Activated T-helper 17 cell treated with anti-CD3 and anti-CD28 coated beads, Interleukin-2, amount 50 U/mL, for 72 hours (primary cell): ENCODE measurements around the gene JADE3. TPM values are rescaled to one million over a fixed set of nuclear protein-coding genes. Genes with fewer than 3 reads are reported as not detected.

ENCODE experiments used
- ATAC-seq: fragments of 150-1000 bp; cut with Tn5 transposase; replicated peaks from 2 replicates; pipeline ENCODE4 v1.10.0; 2021; ENCODE audit warnings: mild to moderate bottlenecking, moderate library complexity
- H3K27ac Mint-ChIP-seq: one replicate; pipeline ENCODE4 v1.8.0; 2022; ENCODE audit warnings: mixed read lengths
- H3K27me3 Mint-ChIP-seq: one replicate; pipeline ENCODE4 v1.8.0; 2022; ENCODE audit warnings: mixed read lengths
- H3K36me3 Mint-ChIP-seq: one replicate; pipeline ENCODE4 v1.8.0; 2022; ENCODE audit warnings: low read depth, mild to moderate bottlenecking, mixed read lengths
- H3K4me1 Mint-ChIP-seq: one replicate; pipeline ENCODE4 v1.8.0; 2022; ENCODE audit warnings: mixed read lengths
- H3K4me3 Mint-ChIP-seq: one replicate; pipeline ENCODE4 v1.8.0; 2022; ENCODE audit warnings: mild to moderate bottlenecking, mixed read lengths
- H3K9me3 Mint-ChIP-seq: one replicate; pipeline ENCODE4 v1.8.0; 2022; ENCODE audit warnings: mixed read lengths
- total RNA-seq, 2 donors: library from RNA; stranded (reverse); gene quantifications; one replicate each; pipeline ENCODE4 v1.2.3, GENCODE V29; 2022

The JADE3 gene
- total RNA-seq, 2 donors from 2014 or later, result 0.54 to 1.3 TPM

- H3K36me3 Mint-ChIP-seq, result no peaks in the 10 kb centered on the region
- H3K4me1 Mint-ChIP-seq, result no peaks in the 10 kb centered on the region
- H3K4me3 Mint-ChIP-seq, result no peak overlapping the region
- H3K27me3 Mint-ChIP-seq, result no peaks in the 10 kb centered on the region
- no peak for ATAC-seq
- no peak overlapping the region for H3K27ac Mint-ChIP-seq
- H3K9me3 Mint-ChIP-seq, result no peaks in the 10 kb centered on the region
These were observed 118.1 kb downstream of the JADE3 start for GRCh38 chrX:47030339-47030738.

- H3K9me3 Mint-ChIP-seq, result peaks cover 9% of the 10 kb centered on the region
- peaks cover 6% of the 10 kb centered on the region for H3K27me3 Mint-ChIP-seq
- no peaks in the 10 kb centered on the region for H3K4me1 Mint-ChIP-seq
- no peak for ATAC-seq
- no peak overlapping the region for H3K27ac Mint-ChIP-seq
- no peaks in the 10 kb centered on the region for H3K36me3 Mint-ChIP-seq
- H3K4me3 Mint-ChIP-seq, result no peak overlapping the region
These were observed 135.8 kb downstream of the JADE3 start for GRCh38 chrX:47047989-47048388.

- ATAC-seq, result no peak
- Mint-ChIP-seq H3K36me3 (no peaks in the 10 kb centered on the region), H3K9me3 (no peaks in the 10 kb centered on the region), H3K4me3 (no peak overlapping the region), H3K4me1 (no peaks in the 10 kb centered on the region), H3K27ac (no peak overlapping the region), H3K27me3 (no peaks in the 10 kb centered on the region)
These were observed 147.1 kb downstream of the JADE3 start for GRCh38 chrX:47059142-47059874.

- H3K27ac Mint-ChIP-seq, result no peak overlapping the region
- no peak overlapping the region for H3K4me3 Mint-ChIP-seq
- no peaks in the 10 kb centered on the region for H3K36me3 Mint-ChIP-seq
- no peaks in the 10 kb centered on the region for H3K9me3 Mint-ChIP-seq
- H3K4me1 Mint-ChIP-seq, result no peaks in the 10 kb centered on the region
- ATAC-seq, result no peak
- no peaks in the 10 kb centered on the region for H3K27me3 Mint-ChIP-seq
These were observed 148.5 kb downstream of the JADE3 start for GRCh38 chrX:47060708-47061107.

- no peaks in the 10 kb centered on the region for H3K4me1 Mint-ChIP-seq
- no peak overlapping the region for H3K27ac Mint-ChIP-seq
- no peak overlapping the region for H3K4me3 Mint-ChIP-seq
- H3K9me3 Mint-ChIP-seq, result no peaks in the 10 kb centered on the region
- no peaks in the 10 kb centered on the region for H3K36me3 Mint-ChIP-seq
- no peaks in the 10 kb centered on the region for H3K27me3 Mint-ChIP-seq
- no peak for ATAC-seq
These were observed 149.2 kb downstream of the JADE3 start for GRCh38 chrX:47061238-47061919.

- no peaks in the 10 kb centered on the region for H3K27me3 Mint-ChIP-seq
- H3K27ac Mint-ChIP-seq, result no peak overlapping the region
- no peak overlapping the region for H3K4me3 Mint-ChIP-seq
- ATAC-seq, result no peak
- no peaks in the 10 kb centered on the region for H3K36me3 Mint-ChIP-seq
- no peaks in the 10 kb centered on the region for H3K4me1 Mint-ChIP-seq
- H3K9me3 Mint-ChIP-seq, result no peaks in the 10 kb centered on the region
These were observed 151.0 kb downstream of the JADE3 start for GRCh38 chrX:47063179-47063578.

- H3K9me3 Mint-ChIP-seq, result no peaks in the 10 kb centered on the region
These were observed 156.0 kb downstream of the JADE3 start for GRCh38 chrX:47068214-47068613.

GRCh38 chrX:47068720-47069119, 156.5 kb downstream of the JADE3 start:
- no peak overlapping the region for H3K4me3 Mint-ChIP-seq
- H3K36me3 Mint-ChIP-seq, result no peaks in the 10 kb centered on the region
- no peak overlapping the region for H3K27ac Mint-ChIP-seq
- H3K4me1 Mint-ChIP-seq, result no peaks in the 10 kb centered on the region
- no peak for ATAC-seq
- H3K27me3 Mint-ChIP-seq, result no peaks in the 10 kb centered on the region
- no peaks in the 10 kb centered on the region for H3K9me3 Mint-ChIP-seq

More at GRCh38 chrX:47068214-47068613, 156.0 kb downstream of the JADE3 start:
- ATAC-seq, result no peak
- H3K27ac Mint-ChIP-seq, result no peak overlapping the region
- no peaks in the 10 kb centered on the region for H3K27me3 Mint-ChIP-seq
- H3K4me3 Mint-ChIP-seq, result no peak overlapping the region
- H3K36me3 Mint-ChIP-seq, result no peaks in the 10 kb centered on the region
- no peaks in the 10 kb centered on the region for H3K4me1 Mint-ChIP-seq

GRCh38 chrX:47078129-47079043, 166.2 kb downstream of the JADE3 start, which contains the start of gene RGN:
RGN (plus strand) TSS chrX:47078443; CDS start chrX:47081145, 2,702 bp downstream.
- Mint-ChIP-seq H3K9me3 (no peaks in the 10 kb centered on the region), H3K27ac (no peak within 1 kb of the TSS), H3K27me3 (no peaks in the 10 kb centered on the region), H3K4me1 (no peaks in the 10 kb centered on the region), H3K4me3 (no peak within 1 kb of the TSS), H3K36me3 (no peaks in the 10 kb centered on the region)
- no peak for ATAC-seq

GRCh38 chrX:47080215-47080914, 168.1 kb downstream of the JADE3 start:
- Mint-ChIP-seq H3K9me3 (no peaks in the 10 kb centered on the region), H3K36me3 (no peaks in the 10 kb centered on the region), H3K4me1 (no peaks in the 10 kb centered on the region), H3K27ac (no peak overlapping the region), H3K4me3 (no peak overlapping the region), H3K27me3 (no peaks in the 10 kb centered on the region)
- no peak for ATAC-seq

GRCh38 chrX:47080915-47081236, 168.7 kb downstream of the JADE3 start:
- no peak for ATAC-seq
- Mint-ChIP-seq H3K4me3 (no peak overlapping the region), H3K36me3 (no peaks in the 10 kb centered on the region), H3K9me3 (no peaks in the 10 kb centered on the region), H3K4me1 (no peaks in the 10 kb centered on the region), H3K27me3 (no peaks in the 10 kb centered on the region), H3K27ac (no peak overlapping the region)

GRCh38 chrX:47091149-47091775, 179.0 kb downstream of the JADE3 start:
- Mint-ChIP-seq H3K4me3 (no peak overlapping the region), H3K4me1 (no peaks in the 10 kb centered on the region), H3K27ac (peak overlapping the region; percentile 21), H3K9me3 (no peaks in the 10 kb centered on the region), H3K27me3 (no peaks in the 10 kb centered on the region), H3K36me3 (no peaks in the 10 kb centered on the region)
- ATAC-seq, result peak; percentile 72

GRCh38 chrX:47093248-47093647, 181.0 kb downstream of the JADE3 start:
- Mint-ChIP-seq H3K9me3 (no peaks in the 10 kb centered on the region), H3K36me3 (no peaks in the 10 kb centered on the region), H3K4me3 (no peak overlapping the region), H3K4me1 (no peaks in the 10 kb centered on the region), H3K27ac (no peak overlapping the region), H3K27me3 (no peaks in the 10 kb centered on the region)
- no peak for ATAC-seq

GRCh38 chrX:47093860-47094259, 181.6 kb downstream of the JADE3 start:
- Mint-ChIP-seq H3K36me3 (no peaks in the 10 kb centered on the region), H3K27ac (no peak overlapping the region), H3K27me3 (no peaks in the 10 kb centered on the region), H3K4me3 (no peak overlapping the region), H3K4me1 (no peaks in the 10 kb centered on the region), H3K9me3 (no peaks in the 10 kb centered on the region)
- ATAC-seq, result no peak
